Adrenal gland (tissue), 5 donors: ENCODE data around the gene OGA.

ENCODE experiments used
- CTCF ChIP-seq, 6 experiments: fragments of 450-650 bp in 4 of 6; fragments of 200-600 bp in 2 of 6; sonication (generic) in 1 of 6; IDR thresholded peaks; 1 replicate in 5 of 6; 2 replicates in 1 of 6; pipeline versions ENCODE4 v1.5.1 to v1.8.0; 2016 to 2021; ENCODE audit warnings: antibody characterized with exemption in 6 of 6, mild to moderate bottlenecking in 2 of 6, moderate library complexity in 1 of 6
- POLR2A ChIP-seq, 2 donors: fragments of 450-650 bp; IDR thresholded peaks; one replicate each; pipeline ENCODE4 v1.6.1; 2017; ENCODE audit warnings: antibody characterized with exemption in 2 of 2, mild to moderate bottlenecking in 2 of 2, moderate library complexity in 1 of 2
- donor health status: DM: no; HTN: no; CAD: no.

DNA sequence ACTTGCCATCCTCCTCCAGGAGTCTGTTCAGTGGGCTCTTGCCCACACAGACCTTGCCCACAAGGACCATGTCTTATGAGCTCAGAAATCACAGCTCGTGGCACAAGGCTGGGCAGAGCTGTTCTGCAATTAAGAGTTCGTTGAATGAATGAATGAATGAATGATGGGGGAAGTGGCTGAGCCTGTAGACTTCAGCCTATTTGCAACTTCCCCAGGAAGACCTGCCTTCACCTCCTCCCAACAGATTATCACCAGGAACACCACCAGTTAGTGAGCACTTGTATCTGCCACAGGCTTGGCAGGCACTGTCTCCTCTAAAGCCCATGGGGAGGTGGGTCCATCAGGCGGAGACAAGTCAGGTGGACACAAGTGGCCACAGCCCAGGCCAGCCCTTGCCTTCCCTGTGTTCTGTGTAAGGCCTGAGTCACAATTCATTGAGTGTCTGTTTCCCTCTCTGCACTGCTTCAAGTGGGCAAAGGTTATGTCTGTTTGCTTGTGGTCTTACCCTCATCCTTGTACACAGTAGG is 40.6 kb downstream of the OGA start:
- TF ChIP-seq CTCF (IDR thresholded peaks at IDR 0.05), result no peak
- TF ChIP-seq POLR2A (IDR thresholded peaks at IDR 0.05), result no peak
